ENCODE data around the gene LMAN1.

DNA sequence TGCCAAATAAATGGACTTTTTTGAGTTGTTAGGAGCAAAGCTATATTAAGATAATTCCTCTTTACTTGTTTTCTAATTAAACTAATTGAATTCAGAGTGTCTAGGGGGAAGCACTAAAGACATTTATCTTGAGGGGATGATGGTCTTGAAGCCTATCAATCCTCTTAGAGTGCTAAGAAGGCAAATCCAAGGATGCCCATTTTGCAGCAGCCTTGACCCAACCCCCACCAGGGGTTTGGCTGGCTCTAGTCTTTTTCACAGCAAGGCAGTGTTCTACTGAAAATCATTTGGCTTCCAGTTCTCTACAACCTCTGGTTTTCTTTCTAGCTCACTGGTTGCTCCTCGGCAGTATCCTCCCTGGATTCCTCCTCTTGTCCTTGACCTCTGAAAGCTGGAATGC, 79.3 kb downstream of the LMAN1 start:
- TF ChIP-seq, protein P1, sequence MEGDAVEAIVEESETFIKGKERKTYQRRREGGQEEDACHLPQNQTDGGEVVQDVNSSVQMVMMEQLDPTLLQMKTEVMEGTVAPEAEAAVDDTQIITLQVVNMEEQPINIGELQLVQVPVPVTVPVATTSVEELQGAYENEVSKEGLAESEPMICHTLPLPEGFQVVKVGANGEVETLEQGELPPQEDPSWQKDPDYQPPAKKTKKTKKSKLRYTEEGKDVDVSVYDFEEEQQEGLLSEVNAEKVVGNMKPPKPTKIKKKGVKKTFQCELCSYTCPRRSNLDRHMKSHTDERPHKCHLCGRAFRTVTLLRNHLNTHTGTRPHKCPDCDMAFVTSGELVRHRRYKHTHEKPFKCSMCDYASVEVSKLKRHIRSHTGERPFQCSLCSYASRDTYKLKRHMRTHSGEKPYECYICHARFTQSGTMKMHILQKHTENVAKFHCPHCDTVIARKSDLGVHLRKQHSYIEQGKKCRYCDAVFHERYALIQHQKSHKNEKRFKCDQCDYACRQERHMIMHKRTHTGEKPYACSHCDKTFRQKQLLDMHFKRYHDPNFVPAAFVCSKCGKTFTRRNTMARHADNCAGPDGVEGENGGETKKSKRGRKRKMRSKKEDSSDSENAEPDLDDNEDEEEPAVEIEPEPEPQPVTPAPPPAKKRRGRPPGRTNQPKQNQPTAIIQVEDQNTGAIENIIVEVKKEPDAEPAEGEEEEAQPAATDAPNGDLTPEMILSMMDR (IDR thresholded peaks at IDR 0.05), result no peak
- TF ChIP-seq POLR2A (IDR thresholded peaks at IDR 0.05), result no peak

Data from thyroid gland (tissue), 4 donors.